ENCODE results near the gene PEX14.

DNA sequence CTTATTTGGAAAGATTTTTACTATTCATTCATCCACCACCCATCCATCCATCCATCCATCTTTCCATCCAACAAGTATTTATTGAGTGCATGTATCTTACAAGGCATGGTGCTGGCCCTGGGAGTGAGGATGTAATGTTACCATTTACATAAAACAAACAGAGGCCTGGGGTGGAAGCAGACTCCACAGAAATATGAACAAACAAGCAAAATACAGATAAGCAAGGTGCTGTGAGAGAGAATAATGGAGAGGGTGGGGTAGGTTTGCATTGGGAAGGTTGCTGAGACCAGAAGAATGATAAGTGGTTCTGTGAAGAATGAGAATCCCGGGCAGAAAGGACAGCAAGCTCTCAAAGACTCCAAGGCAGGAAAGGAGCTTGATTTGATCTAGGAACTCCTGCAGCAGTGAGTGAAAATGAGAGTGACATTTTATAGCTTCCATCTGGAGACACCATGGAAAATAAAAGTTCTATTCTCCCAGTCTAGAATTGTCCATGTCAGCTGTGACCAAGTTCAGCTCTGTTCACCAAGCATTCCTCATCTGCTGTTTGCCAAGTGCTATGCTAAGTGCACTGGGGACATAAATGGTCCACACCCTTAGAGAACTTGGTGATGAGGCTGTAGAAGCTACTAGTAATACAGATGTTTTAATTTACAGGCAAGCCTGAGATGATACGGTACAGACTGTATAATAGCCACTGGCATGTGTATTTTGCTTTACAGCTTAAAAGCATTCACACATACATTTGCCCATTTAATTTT, 75.3 kb downstream of the PEX14 start:
- TF ChIP-seq, protein P1, sequence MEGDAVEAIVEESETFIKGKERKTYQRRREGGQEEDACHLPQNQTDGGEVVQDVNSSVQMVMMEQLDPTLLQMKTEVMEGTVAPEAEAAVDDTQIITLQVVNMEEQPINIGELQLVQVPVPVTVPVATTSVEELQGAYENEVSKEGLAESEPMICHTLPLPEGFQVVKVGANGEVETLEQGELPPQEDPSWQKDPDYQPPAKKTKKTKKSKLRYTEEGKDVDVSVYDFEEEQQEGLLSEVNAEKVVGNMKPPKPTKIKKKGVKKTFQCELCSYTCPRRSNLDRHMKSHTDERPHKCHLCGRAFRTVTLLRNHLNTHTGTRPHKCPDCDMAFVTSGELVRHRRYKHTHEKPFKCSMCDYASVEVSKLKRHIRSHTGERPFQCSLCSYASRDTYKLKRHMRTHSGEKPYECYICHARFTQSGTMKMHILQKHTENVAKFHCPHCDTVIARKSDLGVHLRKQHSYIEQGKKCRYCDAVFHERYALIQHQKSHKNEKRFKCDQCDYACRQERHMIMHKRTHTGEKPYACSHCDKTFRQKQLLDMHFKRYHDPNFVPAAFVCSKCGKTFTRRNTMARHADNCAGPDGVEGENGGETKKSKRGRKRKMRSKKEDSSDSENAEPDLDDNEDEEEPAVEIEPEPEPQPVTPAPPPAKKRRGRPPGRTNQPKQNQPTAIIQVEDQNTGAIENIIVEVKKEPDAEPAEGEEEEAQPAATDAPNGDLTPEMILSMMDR (IDR thresholded peaks at IDR 0.05; ENCODE audit: poor library complexity) = no peak
- no peak for TF ChIP-seq EZH2phosphoT487 (IDR thresholded peaks at IDR 0.05; ENCODE audit: low read depth, severe bottlenecking, unreplicated experiment)
- no peak for TF ChIP-seq EZH2 (IDR thresholded peaks at IDR 0.05; ENCODE audit: borderline replicate concordance)

All from hepatocyte (in vitro differentiated cells).